Measurements from ENCODE around the gene HEPACAM. TPM values are rescaled to one million over a fixed set of nuclear protein-coding genes. Genes with fewer than 3 reads are reported as not detected.

HEPACAM gene
- total and polyA plus RNA-seq, 7 experiments from 2014 or later = not detected

GRCh38 chr11:124869856-124870387 is 65.9 kb downstream of the HEPACAM start:
- intact Hi-C loops (cut with micrococcal nuclease) = loop anchor here in 1 of 2 donors (5.0 kb wide), 1 partner anchor 292 kb away; the partner anchor contains the start of gene PKNOX2
- H3K4me1 ChIP-seq (ENCODE audit: control insufficient read depth in 2 of 2, insufficient read depth in 2 of 2, low read length in 2 of 2) = peaks cover 5 to 25% of the 10 kb centered on the region in 2 donors
- peaks cover 20 to 47% of the 10 kb centered on the region in 2 donors for H3K27me3 ChIP-seq (ENCODE audit: control insufficient read depth in 2 of 2, insufficient read depth in 2 of 2, low read length in 2 of 2)
- H3K36me3 Mint-ChIP-seq = peaks cover 0 to 4% (median 0%) of the 10 kb centered on the region in 5 donors
- no peak overlapping the region for H3K27ac ChIP-seq (ENCODE audit: low read depth, low read length)
- DNase-seq = no peak
- peaks cover 62 to 95% (median 82%) of the 10 kb centered on the region in 5 donors for H3K27me3 Mint-ChIP-seq
- peaks cover 0 to 5% (median 0%) of the 10 kb centered on the region in 11 donors for H3K9me3 Mint-ChIP-seq
- no peaks in the 10 kb centered on the region for H3K9me3 ChIP-seq (ENCODE audit: control insufficient read depth in 2 of 3, low read length in 3 of 3)
- no peak overlapping the region for H3K27ac Mint-ChIP-seq
- ChIA-PET POLR2A (no interaction called here), CTCF (interaction anchor here (0.7 kb wide), 1 partner anchor 13 kb away, joined by 3 read pairs; no protein-coding TSS in a partner anchor)
- H3K4me3 ChIP-seq (ENCODE audit: low read length) = no peak overlapping the region
- H3K4me3 Mint-ChIP-seq = peak overlapping the region in 3 of 10 donors; percentile 22 to 61 (median 27)
- no peak for ATAC-seq
- peaks cover 7 to 47% (median 31%) of the 10 kb centered on the region in 7 donors for H3K4me1 Mint-ChIP-seq
- no peaks in the 10 kb centered on the region for H3K36me3 ChIP-seq (ENCODE audit: control insufficient read depth in 2 of 3, insufficient read depth in 3 of 3, low read length in 3 of 3)

- no peak overlapping the region for H3K4me3 ChIP-seq (ENCODE audit: low read length)
- intact Hi-C loops (cut with micrococcal nuclease) = loop anchor here in 1 of 2 donors (5.0 kb wide), 1 partner anchor 293 kb away; the partner anchor contains the start of gene PKNOX2
These were observed 66.5 kb downstream of the HEPACAM start for GRCh38 chr11:124869331-124869730.

More at GRCh38 chr11:124869331-124869730, 66.5 kb downstream of the HEPACAM start:
- H3K9me3 Mint-ChIP-seq = peaks cover 0 to 5% (median 0%) of the 10 kb centered on the region in 11 donors
- peaks cover 5 to 25% of the 10 kb centered on the region in 2 donors for H3K4me1 ChIP-seq (ENCODE audit: control insufficient read depth in 2 of 2, insufficient read depth in 2 of 2, low read length in 2 of 2)
- ATAC-seq (no peak), DNase-seq (no peak)
- peak overlapping the region; percentile 27 to 74 (median 56) for H3K4me3 Mint-ChIP-seq
- peaks cover 7 to 51% (median 31%) of the 10 kb centered on the region in 7 donors for H3K4me1 Mint-ChIP-seq
- POLR2A ChIA-PET = no interaction called here
- peaks cover 20 to 53% of the 10 kb centered on the region in 2 donors for H3K27me3 ChIP-seq (ENCODE audit: control insufficient read depth in 2 of 2, insufficient read depth in 2 of 2, low read length in 2 of 2)
- H3K9me3 ChIP-seq (ENCODE audit: control insufficient read depth in 2 of 3, low read length in 3 of 3) = no peaks in the 10 kb centered on the region
- no peak overlapping the region for H3K27ac ChIP-seq (ENCODE audit: low read depth, low read length)
- no peak overlapping the region for H3K27ac Mint-ChIP-seq
- CTCF ChIA-PET = no interaction called here
- peaks cover 0 to 4% (median 0%) of the 10 kb centered on the region in 5 donors for H3K36me3 Mint-ChIP-seq
- H3K27me3 Mint-ChIP-seq = peaks cover 68 to 95% (median 87%) of the 10 kb centered on the region in 5 donors
- H3K36me3 ChIP-seq (ENCODE audit: control insufficient read depth in 2 of 3, insufficient read depth in 3 of 3, low read length in 3 of 3) = no peaks in the 10 kb centered on the region

Other genes starting within 250 kb of the HEPACAM start
- 10 to 100 TPM in 1 of 5 experiments, 1 to 10 TPM in 4; 1.2 to 48.7 (median 4.9) TPM for gene NRGN, start 196.1 kb downstream of the HEPACAM start, total RNA-seq
- gene NRGN, start 196.1 kb downstream of the HEPACAM start, polyA plus RNA-seq = not detected
- gene VSIG2, start 183.8 kb downstream of the HEPACAM start, total RNA-seq = 1 to 10 TPM in 2 of 5 experiments, under 1 TPM in 3; 0.19 to 1.7 (median 0.85) TPM
- gene VSIG2, start 183.8 kb downstream of the HEPACAM start, polyA plus RNA-seq = under 1 TPM in 1 of 2 donors, not detected in 1; 0.32 TPM
- 1 to 10 TPM in 4 of 5 experiments, under 1 TPM in 1; 0.39 to 3.4 (median 1.7) TPM for gene ESAM, start 173.8 kb downstream of the HEPACAM start, total RNA-seq
- 1 to 10 TPM; 1.9 to 4.1 TPM for gene ESAM, start 173.8 kb downstream of the HEPACAM start, polyA plus RNA-seq
- 10 to 100 TPM in 4 of 5 experiments, 1 to 10 TPM in 1; 9.1 to 29.5 (median 14.4) TPM for gene MSANTD2, start 135.6 kb downstream of the HEPACAM start, total RNA-seq
- gene MSANTD2, start 135.6 kb downstream of the HEPACAM start, polyA plus RNA-seq = 1 to 10 TPM; 3.8 to 6.0 TPM
- gene ROBO3, start 70.6 kb downstream of the HEPACAM start, total RNA-seq = 10 to 100 TPM in 4 of 5 experiments, 1 to 10 TPM in 1; 8.1 to 51.3 (median 38.0) TPM
- 1 to 10 TPM; 3.6 to 8.5 TPM for gene ROBO3, start 70.6 kb downstream of the HEPACAM start, polyA plus RNA-seq
- under 1 TPM in 2 of 5 experiments, not detected in 3; 0.19 to 0.29 TPM for gene ROBO4, start 38.2 kb downstream of the HEPACAM start, total RNA-seq
- under 1 TPM in 1 of 2 donors, not detected in 1; 0.04 TPM for gene ROBO4, start 38.2 kb downstream of the HEPACAM start, polyA plus RNA-seq
- gene HEPN1, start 16.8 kb downstream of the HEPACAM start, total RNA-seq = not detected
- not detected for gene HEPN1, start 16.8 kb downstream of the HEPACAM start, polyA plus RNA-seq
- 1 to 10 TPM; 1.6 to 4.7 (median 2.7) TPM for gene CCDC15, start 18.2 kb upstream of the HEPACAM start, total RNA-seq
- gene CCDC15, start 18.2 kb upstream of the HEPACAM start, polyA plus RNA-seq = 1 to 10 TPM; 1.5 to 1.6 TPM
- gene SLC37A2, start 127.3 kb upstream of the HEPACAM start, total RNA-seq = 10 to 100 TPM in 1 of 5 experiments, 1 to 10 TPM in 3, under 1 TPM in 1; 0.58 to 16.3 (median 4.0) TPM
- gene SLC37A2, start 127.3 kb upstream of the HEPACAM start, polyA plus RNA-seq = under 1 TPM; 0.07 to 0.20 TPM
- 10 to 100 TPM; 10.2 to 18.5 (median 13.9) TPM for gene TMEM218, start 175.6 kb upstream of the HEPACAM start, total RNA-seq
- 10 to 100 TPM; 34.5 to 36.1 TPM for gene TMEM218, start 175.6 kb upstream of the HEPACAM start, polyA plus RNA-seq
- gene PKNOX2, start 228.7 kb upstream of the HEPACAM start, total RNA-seq = not detected
- gene PKNOX2, start 228.7 kb upstream of the HEPACAM start, polyA plus RNA-seq = not detected

Measured in naive thymus-derived CD4-positive, alpha-beta T cell (primary cell).